Tibial nerve (tissue), 4 donors: ENCODE data around the gene AGL.

ENCODE experiments used
- CTCF ChIP-seq, 5 experiments: fragments of 200-600 bp in 3 of 5; fragments of 450-650 bp in 2 of 5; sonication (generic) in 3 of 5; IDR thresholded peaks; one replicate each; pipeline ENCODE4 v1.5.1; 2016 to 2019; ENCODE audit warnings: antibody characterized with exemption in 5 of 5, mild to moderate bottlenecking in 3 of 5, moderate library complexity in 2 of 5
- EP300 ChIP-seq, 2 donors: sonication (generic); formaldehyde crosslinking; IDR thresholded peaks; one replicate each; pipeline ENCODE4 v1.6.1; 2017; ENCODE audit warnings: antibody characterized with exemption in 2 of 2, mild to moderate bottlenecking in 1 of 2
- POLR2A ChIP-seq, 2 donors: fragments of 450-650 bp; IDR thresholded peaks; one replicate each; pipeline ENCODE4 v1.6.1; 2017; ENCODE audit warnings: antibody characterized with exemption in 2 of 2, mild to moderate bottlenecking in 2 of 2, moderate library complexity in 2 of 2

- TF ChIP-seq CTCF (IDR thresholded peaks at IDR 0.05) (no peak), POLR2A (IDR thresholded peaks at IDR 0.05) (no peak), EP300 (IDR thresholded peaks at IDR 0.05) (no peak)
Measured at GRCh38 chr1:99869723-99870122, 19.6 kb downstream of the AGL start.
